ENCODE data around the gene ACIN1.

GRCh38 chr14:23033251-23033727, 61.6 kb downstream of the ACIN1 start:
- no peak for TF ChIP-seq POLR2A (IDR thresholded peaks at IDR 0.05)
- no peak for TF ChIP-seq CTCF (IDR thresholded peaks at IDR 0.05)

Measured in testis (tissue), 2 donors.